Panc1 (cell line): ENCODE data around the gene RNU1-2. TPM values are rescaled to one million over a fixed set of nuclear protein-coding genes. Genes with fewer than 3 reads are reported as not detected.
"Not testable (repeated sequence)": the region's sequence is repeated elsewhere in the genome, so short reads cannot be mapped to it uniquely, and the experiment has no call there.

Experiments used
- ATAC-seq: fragments of 200-7000 bp; cut with Tn5 transposase; 2 replicates; pipeline ENCODE4 v1.9.1; 2020; ENCODE audit warnings: mild to moderate bottlenecking, moderate library complexity
- BruUV-seq: library from RNA; stranded (reverse); fragments of 400-500 nt; replicated peaks from 2 replicates; lab custom pipeline; 2021; lab: Mats Ljungman, UMichigan
- CTCF ChIA-PET: fragments of 300-600 bp; sonication (Branson Sonifier 250); formaldehyde crosslinking; loops from one replicate; lab custom pipeline; 2022; ENCODE audit warnings: antibody characterized with exemption; lab: Charles Lee
- POLR2A ChIA-PET: fragments of 300-600 bp; sonication (Branson Sonifier 250); formaldehyde crosslinking; loops from one replicate; lab custom pipeline; 2022; ENCODE audit warnings: antibody characterized with exemption; lab: Charles Lee
- DNase-seq: peaks from one replicate; pipeline ENCODE4 v3.0.0-alpha.2; 2010; ENCODE audit warnings: low read depth, low spot score
- H3K27ac ChIP-seq: 2 replicates; pipeline ENCODE4 v1.5.1; 2011; ENCODE audit warnings: mild to moderate bottlenecking, low read length, inconsistent platforms
- H3K27me3 ChIP-seq: fragments of 200-500 bp; sonication (Bioruptor generic); 2 replicates; pipeline ENCODE4 v1.6.0; 2014; ENCODE audit warnings: low read length, inconsistent platforms; ENCODE audit not compliant: control insufficient read depth, insufficient read depth
- H3K36me3 ChIP-seq: fragments of 200-500 bp; sonication (Bioruptor generic); 2 replicates; pipeline ENCODE4 v1.5.1; 2014; ENCODE audit warnings: inconsistent platforms, mild to moderate bottlenecking, low read length, moderate library complexity; ENCODE audit not compliant: control insufficient read depth, insufficient read depth
- H3K4me1 ChIP-seq: 2 replicates; pipeline ENCODE4 v1.5.1; 2011; ENCODE audit warnings: inconsistent platforms, mild to moderate bottlenecking, low read length, moderate library complexity; ENCODE audit not compliant: control insufficient read depth, insufficient read depth
- H3K4me3 ChIP-seq, 2 experiments: 2 replicates each; pipeline ENCODE4 v1.5.1; 2011 to 2012; ENCODE audit warnings: low read depth in 2 of 2, low read length in 2 of 2, mild to moderate bottlenecking in 2 of 2, inconsistent platforms in 1 of 2, moderate library complexity in 1 of 2
- H3K9me3 ChIP-seq: fragments of 200-500 bp; sonication (Bioruptor generic); 2 replicates; pipeline ENCODE4 v1.5.1; 2014; ENCODE audit warnings: low read depth, mild to moderate bottlenecking, inconsistent platforms, low read length, moderate library complexity; ENCODE audit not compliant: control insufficient read depth, insufficient read depth
- POLR2AphosphoS5 ChIP-seq: IDR thresholded peaks from 2 replicates; pipeline ENCODE4 v1.6.1; 2012; ENCODE audit warnings: mild to moderate bottlenecking, low read depth, low read length, moderate library complexity
- SIN3A ChIP-seq: IDR thresholded peaks from 2 replicates; pipeline ENCODE4 v1.6.1; 2012; ENCODE audit warnings: low read depth, mild to moderate bottlenecking, low read length, moderate library complexity, borderline replicate concordance; ENCODE audit not compliant: insufficient read depth
- TCF7L2 ChIP-seq: IDR thresholded peaks from 2 replicates; pipeline ENCODE4 v1.6.1; 2011; ENCODE audit warnings: mild to moderate bottlenecking, low read depth, low read length, inconsistent platforms
- in situ Hi-C: cut with HindIII; loops from 2 replicates; pipeline ENCODE4 v1.10.0; 2016; ENCODE audit warnings: low sequenced_read_pairs, low pct_unique_long_range_greater_than_20kb
- intact Hi-C: fragments of 100-400 bp; cut with micrococcal nuclease; formaldehyde crosslinking; loops from one replicate; pipeline ENCODE4 v1.10.0; 2022; ENCODE audit not compliant: unreplicated experiment
- total RNA-seq: library from RNA; stranded (reverse); gene quantifications from one replicate; pipeline ENCODE4 v1.2.1, GENCODE V29; 2021; ENCODE audit not compliant: unreplicated experiment
- TF ChIP-seq, protein P1 (sequence below): fragments of 450-650 bp; IDR thresholded peaks from 2 replicates; pipeline ENCODE4 v1.5.1; 2017; ENCODE audit warnings: mild to moderate bottlenecking

RNU1-2 gene
- total RNA-seq, 1 experiment from 2014 or later = 1,290 TPM

DNA sequence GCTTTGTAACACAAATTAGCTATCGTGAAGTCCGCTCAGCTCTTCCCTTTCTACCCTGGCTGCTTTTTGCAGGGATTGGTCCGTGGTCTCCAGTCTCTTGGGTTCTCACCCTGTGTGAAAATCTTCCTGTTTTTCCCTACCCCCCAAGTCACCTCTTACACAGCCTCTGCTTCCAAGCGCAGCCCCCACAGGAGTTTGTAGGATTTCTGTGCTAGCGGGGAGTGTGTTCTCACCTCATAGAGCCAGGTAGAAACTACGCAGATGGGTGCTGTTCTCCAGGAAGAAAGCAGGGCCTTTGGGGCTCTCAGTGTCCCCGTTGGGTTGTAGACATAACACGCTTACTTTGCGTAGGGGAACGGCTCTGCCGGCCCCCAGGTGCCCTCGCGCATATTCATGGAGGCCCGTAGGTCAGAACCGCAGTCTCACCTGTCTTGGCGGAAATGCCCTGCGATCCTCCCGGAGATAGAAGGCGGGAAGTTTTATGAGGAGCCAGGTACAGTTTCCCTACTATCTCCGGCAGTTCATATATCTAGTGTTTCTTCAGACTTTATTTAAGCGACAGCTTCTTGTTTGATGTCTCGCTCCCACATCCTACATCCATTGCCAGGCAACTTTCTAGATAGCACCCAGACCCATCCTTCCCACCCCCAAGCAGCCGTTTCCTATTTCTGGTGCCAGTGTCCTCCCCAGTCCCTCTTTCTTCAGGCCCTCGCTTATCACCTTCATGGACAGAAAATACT lies 706 bp downstream of the RNU1-2 start:
- peak; percentile 86 for ATAC-seq
- H3K27me3 ChIP-seq, H3K4me1 ChIP-seq, CTCF ChIA-PET, in situ Hi-C loops, intact Hi-C loops, H3K36me3 ChIP-seq, H3K9me3 ChIP-seq: not testable (repeated sequence)
- POLR2A ChIA-PET = interaction anchor here (0.6 to 1.2 kb wide), 3 partner anchors 9 to 383 kb away, joined by 3 to 6 read pairs (median 3); no protein-coding TSS in a partner anchor
- peak; percentile 92 for TF ChIP-seq POLR2AphosphoS5
- TF ChIP-seq TCF7L2 = peak; percentile 51; the same call in 1 of the 2 replicates
- TF ChIP-seq SIN3A = peak; percentile 81; the same call in 1 of the 2 replicates
- DNase-seq = peak; percentile 99
- Histone ChIP-seq H3K27ac (peak overlapping the region; percentile 70), H3K4me3 (peak overlapping the region; percentile 26 to 52)
- BruUV-seq = TSS peak; percentile 100

DNA sequence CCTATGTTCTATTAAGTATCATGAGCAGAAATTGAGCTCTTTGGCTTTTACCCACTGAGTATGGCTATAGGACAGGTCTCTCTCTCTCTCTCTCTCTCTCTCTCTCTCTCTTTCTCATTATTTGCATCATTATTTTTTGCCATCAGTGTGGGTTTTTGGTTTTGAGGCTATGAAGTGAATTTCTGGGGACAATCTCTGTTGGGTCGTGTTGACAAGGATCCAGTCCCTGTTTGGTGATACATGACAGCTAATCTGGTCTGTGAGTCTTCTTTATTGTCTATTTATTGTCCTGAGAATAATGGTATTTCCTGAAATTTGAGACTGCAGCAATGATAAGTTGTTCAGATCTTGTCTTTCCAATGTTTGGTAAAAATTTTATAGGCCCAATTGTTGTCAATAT lies 1.9 kb downstream of the RNU1-2 start:
- H3K9me3 ChIP-seq, DNase-seq, ATAC-seq, H3K27me3 ChIP-seq, H3K27ac ChIP-seq, BruUV-seq, intact Hi-C loops, CTCF ChIA-PET, H3K36me3 ChIP-seq, H3K4me3 ChIP-seq, H3K4me1 ChIP-seq, in situ Hi-C loops, POLR2A ChIA-PET: not testable (repeated sequence)

DNA sequence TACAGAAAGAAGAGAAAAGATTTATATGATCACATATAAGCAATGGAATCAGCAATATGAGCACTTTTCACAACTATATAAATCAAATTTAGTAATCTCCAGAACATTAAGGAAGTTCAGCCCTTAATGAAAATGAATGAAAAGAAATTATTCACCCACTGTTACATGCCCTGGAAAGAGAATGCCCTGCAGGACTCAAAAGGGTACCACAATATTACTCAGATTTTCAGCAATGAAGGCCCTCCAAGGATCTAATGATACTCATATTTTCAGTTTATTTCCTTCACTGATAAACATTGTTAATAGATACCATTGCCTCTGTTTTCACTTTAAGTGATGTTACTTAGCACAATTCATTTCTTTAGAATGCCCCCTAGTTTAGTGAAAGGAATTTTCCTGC lies 2.5 kb downstream of the RNU1-2 start:
- intact Hi-C loops, CTCF ChIA-PET, ATAC-seq, H3K27ac ChIP-seq, H3K4me3 ChIP-seq, BruUV-seq, in situ Hi-C loops, H3K9me3 ChIP-seq, POLR2A ChIA-PET, H3K27me3 ChIP-seq, H3K36me3 ChIP-seq, DNase-seq, H3K4me1 ChIP-seq: not testable (repeated sequence)

DNA sequence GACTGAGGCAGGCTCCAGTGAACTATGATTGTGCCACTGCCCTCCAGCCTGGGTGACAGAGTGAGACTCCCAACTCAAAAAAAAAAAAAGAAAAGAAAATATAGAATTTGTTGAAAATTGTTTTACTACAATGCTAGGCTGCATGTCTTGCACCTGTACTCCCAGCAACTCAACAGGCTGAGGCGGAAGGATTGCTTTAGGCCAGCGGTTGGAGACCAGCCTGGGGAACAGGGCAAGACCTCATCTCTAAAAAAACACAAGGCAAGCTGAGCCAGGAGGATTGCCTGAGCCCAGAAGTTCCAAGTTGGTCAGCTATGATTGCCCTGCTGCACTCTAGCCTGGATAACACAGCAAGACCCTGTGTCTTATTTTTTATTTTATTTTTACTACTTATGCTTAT lies 3.2 kb downstream of the RNU1-2 start:
- POLR2A ChIA-PET, H3K4me3 ChIP-seq, H3K9me3 ChIP-seq, DNase-seq, CTCF ChIA-PET, in situ Hi-C loops, ATAC-seq, H3K27ac ChIP-seq, H3K27me3 ChIP-seq, H3K36me3 ChIP-seq, BruUV-seq, intact Hi-C loops: not testable (repeated sequence)
- peaks cover 11% of the 10 kb centered on the region for H3K4me1 ChIP-seq

DNA sequence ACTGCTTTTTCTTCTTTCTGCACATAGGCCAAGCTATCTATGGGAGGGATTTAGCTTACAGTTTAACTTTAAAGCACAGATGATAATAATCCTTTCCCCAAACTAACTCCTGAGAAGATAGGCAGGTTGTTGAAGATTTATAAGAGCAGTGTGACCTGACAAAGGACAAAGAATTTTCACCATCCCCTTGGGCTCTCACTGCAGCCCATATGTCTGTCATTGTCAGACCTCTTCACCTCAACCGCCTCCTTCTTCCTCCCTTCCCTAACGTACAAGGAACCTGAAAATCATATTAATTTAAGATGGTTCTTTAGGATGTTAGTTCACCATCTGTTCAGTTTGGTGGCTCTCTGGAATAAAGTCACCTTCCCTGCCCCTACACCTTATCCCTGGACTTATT lies 5.0 kb downstream of the RNU1-2 start:
- H3K27ac ChIP-seq = no peak overlapping the region
- ATAC-seq = no peak
- no peaks in the 10 kb centered on the region for H3K36me3 ChIP-seq
- no peak for DNase-seq
- POLR2A ChIA-PET = no interaction called here
- no TSS peak for BruUV-seq
- TF ChIP-seq POLR2AphosphoS5 = no peak
- TF ChIP-seq, protein P1, sequence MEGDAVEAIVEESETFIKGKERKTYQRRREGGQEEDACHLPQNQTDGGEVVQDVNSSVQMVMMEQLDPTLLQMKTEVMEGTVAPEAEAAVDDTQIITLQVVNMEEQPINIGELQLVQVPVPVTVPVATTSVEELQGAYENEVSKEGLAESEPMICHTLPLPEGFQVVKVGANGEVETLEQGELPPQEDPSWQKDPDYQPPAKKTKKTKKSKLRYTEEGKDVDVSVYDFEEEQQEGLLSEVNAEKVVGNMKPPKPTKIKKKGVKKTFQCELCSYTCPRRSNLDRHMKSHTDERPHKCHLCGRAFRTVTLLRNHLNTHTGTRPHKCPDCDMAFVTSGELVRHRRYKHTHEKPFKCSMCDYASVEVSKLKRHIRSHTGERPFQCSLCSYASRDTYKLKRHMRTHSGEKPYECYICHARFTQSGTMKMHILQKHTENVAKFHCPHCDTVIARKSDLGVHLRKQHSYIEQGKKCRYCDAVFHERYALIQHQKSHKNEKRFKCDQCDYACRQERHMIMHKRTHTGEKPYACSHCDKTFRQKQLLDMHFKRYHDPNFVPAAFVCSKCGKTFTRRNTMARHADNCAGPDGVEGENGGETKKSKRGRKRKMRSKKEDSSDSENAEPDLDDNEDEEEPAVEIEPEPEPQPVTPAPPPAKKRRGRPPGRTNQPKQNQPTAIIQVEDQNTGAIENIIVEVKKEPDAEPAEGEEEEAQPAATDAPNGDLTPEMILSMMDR = no peak
- no peak overlapping the region for H3K4me3 ChIP-seq
- H3K4me1 ChIP-seq = peaks cover 11% of the 10 kb centered on the region
- intact Hi-C loops (no loop called here), in situ Hi-C loops (no loop called here)
- H3K27me3 ChIP-seq = no peaks in the 10 kb centered on the region
- H3K9me3 ChIP-seq = no peaks in the 10 kb centered on the region
- CTCF ChIA-PET = no interaction called here

DNA sequence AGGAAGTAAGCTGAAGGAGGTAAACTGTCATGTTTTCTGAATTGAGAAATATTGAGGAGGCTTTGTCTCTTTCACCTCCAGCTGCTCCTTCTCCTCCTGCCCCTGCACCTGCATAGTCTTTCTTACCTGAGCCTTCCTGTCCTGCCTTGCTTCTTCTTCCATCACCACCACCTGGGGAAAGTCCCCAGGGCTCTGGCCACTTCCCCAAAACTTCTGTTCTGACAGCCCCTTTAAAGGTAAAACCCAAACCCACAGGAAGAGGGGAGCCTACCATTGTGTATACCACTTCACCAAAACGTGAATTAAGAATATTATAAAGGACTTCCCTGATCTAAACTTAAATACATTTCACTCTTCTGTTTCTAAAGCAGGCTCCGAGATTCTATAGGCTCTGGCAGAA lies 5.6 kb downstream of the RNU1-2 start:
- CTCF ChIA-PET, BruUV-seq, intact Hi-C loops, ATAC-seq, H3K36me3 ChIP-seq, in situ Hi-C loops, H3K9me3 ChIP-seq, H3K4me3 ChIP-seq, H3K27ac ChIP-seq, H3K27me3 ChIP-seq, DNase-seq, POLR2A ChIA-PET: not testable (repeated sequence)
- H3K4me1 ChIP-seq = peaks cover 11% of the 10 kb centered on the region
